ENCODE results near the gene MTMR1. TPM values are rescaled to one million over a fixed set of nuclear protein-coding genes. Genes with fewer than 3 reads are reported as not detected.

MTMR1 gene
- total RNA-seq, 3 donors from 2014 or later (not counting 1 experiment from before 2014, with no cell fraction given): 43.0 to 45.1 (median 43.1) TPM

GRCh38 chrX:150692296-150692695 is 900 bp upstream of the MTMR1 start:
- no peak for TF ChIP-seq CTCF (IDR thresholded peaks at IDR 0.05)
- peaks cover 40 to 41% of the 10 kb centered on the region in 2 donors for H3K4me1 Mint-ChIP-seq
- H3K27ac Mint-ChIP-seq: peak overlapping the region; percentile 82 to 86
- 0% methylated on average over 1 of the region's 5 CpGs for WGBS (ENCODE audit: insufficient coverage)
- Histone ChIP-seq H3K27me3 (ENCODE audit: control insufficient read depth, insufficient read depth, low read length) (no peaks in the 10 kb centered on the region), H3K27ac (ENCODE audit: low read length) (peak overlapping the region; percentile 85), H3K4me1 (ENCODE audit: control insufficient read depth, insufficient read depth, low read length) (peaks cover 55% of the 10 kb centered on the region), H3K36me3 (ENCODE audit: control insufficient read depth, insufficient read depth, low read length) (no peaks in the 10 kb centered on the region), H3K9me3 (ENCODE audit: control insufficient read depth, insufficient read depth, low read length) (no peaks in the 10 kb centered on the region), H3K4me3 (ENCODE audit: low read length) (peak overlapping the region; percentile 75)
- peak overlapping the region; percentile 82 for H3K4me3 Mint-ChIP-seq
- intact Hi-C loops (cut with micrococcal nuclease): loop anchor here (10.0 kb wide), 1 partner anchor 1187 kb away; the partner anchor contains the start of gene IDS
- H3K9me3 Mint-ChIP-seq: no peaks in the 10 kb centered on the region
- ATAC-seq: no peak
- H3K36me3 Mint-ChIP-seq: no peaks in the 10 kb centered on the region
- no peaks in the 10 kb centered on the region for H3K27me3 Mint-ChIP-seq (ENCODE audit: low read depth in 2 of 2)
- DNase-seq: peak in 1 of 2 donors; percentile 34

GRCh38 chrX:150693725-150694574 is 754 bp downstream of the MTMR1 start:
- Mint-ChIP-seq H3K27ac (peak overlapping the region; percentile 81 to 91), H3K4me3 (peak overlapping the region; percentile 94), H3K36me3 (no peaks in the 10 kb centered on the region), H3K27me3 (ENCODE audit: low read depth in 2 of 2) (no peaks in the 10 kb centered on the region), H3K4me1 (peaks cover 42 to 46% of the 10 kb centered on the region in 2 donors), H3K9me3 (no peaks in the 10 kb centered on the region)
- Histone ChIP-seq H3K36me3 (ENCODE audit: control insufficient read depth, insufficient read depth, low read length) (no peaks in the 10 kb centered on the region), H3K9me3 (ENCODE audit: control insufficient read depth, insufficient read depth, low read length) (no peaks in the 10 kb centered on the region), H3K4me1 (ENCODE audit: control insufficient read depth, insufficient read depth, low read length) (peaks cover 64% of the 10 kb centered on the region), H3K4me3 (ENCODE audit: low read length) (peak overlapping the region; percentile 48), H3K27ac (ENCODE audit: low read length) (peak overlapping the region; percentile 89), H3K27me3 (ENCODE audit: control insufficient read depth, insufficient read depth, low read length) (no peaks in the 10 kb centered on the region)
- ATAC-seq (peak; percentile 44 to 75 (median 66)), DNase-seq (peak; percentile 48 to 76)
- intact Hi-C loops (cut with micrococcal nuclease): loop anchor here (10.0 kb wide), 1 partner anchor 1189 kb away; the partner anchor contains the start of gene IDS
- no peak for TF ChIP-seq CTCF (IDR thresholded peaks at IDR 0.05)
- WGBS (ENCODE audit: insufficient coverage): under 1% methylated on average over 41 of the region's 42 CpGs

DNA sequence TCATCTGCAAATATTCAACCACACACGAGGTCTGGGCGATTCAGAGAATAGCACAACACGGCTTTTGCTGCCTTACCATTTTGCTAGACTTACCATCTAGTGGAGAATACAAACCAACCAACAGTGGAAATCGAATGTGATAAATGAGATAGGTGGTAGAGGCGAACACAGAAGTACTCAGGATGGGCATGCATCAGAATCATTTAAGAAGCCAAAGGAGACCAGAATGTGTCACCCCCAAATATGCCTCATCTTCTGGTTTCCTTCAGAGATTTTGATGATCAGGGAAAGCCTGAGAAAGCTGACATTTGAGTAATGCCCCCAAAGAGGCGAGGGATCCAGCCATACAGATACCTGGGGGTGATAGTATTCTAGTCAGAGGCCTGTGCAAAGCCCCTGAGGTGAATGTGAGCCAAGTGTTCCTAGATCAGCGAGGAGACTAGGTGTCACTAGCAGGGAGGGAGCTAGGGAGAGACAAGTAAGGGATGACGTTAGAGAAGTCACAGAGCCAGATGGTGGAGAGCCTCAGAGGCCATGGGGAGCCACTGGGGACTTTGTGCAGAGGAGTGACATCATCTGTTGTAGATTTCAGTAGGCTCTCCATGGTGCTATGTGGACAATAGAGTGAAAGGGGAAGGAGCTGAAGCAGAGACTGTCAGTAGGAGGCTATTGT is 1.7 kb downstream of the MTMR1 start:
- WGBS (ENCODE audit: insufficient coverage): 43% methylated on average over 3 of the region's 8 CpGs
- Histone ChIP-seq H3K27me3 (ENCODE audit: control insufficient read depth, insufficient read depth, low read length) (no peaks in the 10 kb centered on the region), H3K4me3 (ENCODE audit: low read length) (no peak overlapping the region), H3K4me1 (ENCODE audit: control insufficient read depth, insufficient read depth, low read length) (peaks cover 64% of the 10 kb centered on the region), H3K36me3 (ENCODE audit: control insufficient read depth, insufficient read depth, low read length) (no peaks in the 10 kb centered on the region), H3K27ac (ENCODE audit: low read length) (peak overlapping the region; percentile 89), H3K9me3 (ENCODE audit: control insufficient read depth, insufficient read depth, low read length) (no peaks in the 10 kb centered on the region)
- no peaks in the 10 kb centered on the region for H3K27me3 Mint-ChIP-seq (ENCODE audit: low read depth in 2 of 2)
- H3K4me3 Mint-ChIP-seq: peak overlapping the region; percentile 38
- H3K36me3 Mint-ChIP-seq: no peaks in the 10 kb centered on the region
- H3K27ac Mint-ChIP-seq: peak overlapping the region; percentile 81 to 91
- DNase-seq: peak in 1 of 2 donors; percentile 52
- peaks cover 42 to 46% of the 10 kb centered on the region in 2 donors for H3K4me1 Mint-ChIP-seq
- TF ChIP-seq CTCF (IDR thresholded peaks at IDR 0.05): no peak
- H3K9me3 Mint-ChIP-seq: no peaks in the 10 kb centered on the region
- intact Hi-C loops (cut with micrococcal nuclease): loop anchor here (10.0 kb wide), 1 partner anchor 1190 kb away; the partner anchor contains the start of gene IDS
- peak in 2 of 3 donors; percentile 14 to 16 for ATAC-seq

Data from natural killer cell (primary cell).